K562 (cell line): ENCODE measurements around the gene TMED10. TPM values are rescaled to one million over a fixed set of nuclear protein-coding genes. Genes with fewer than 3 reads are reported as not detected.

ENCODE experiments used
- ATAC-seq: fragments of 200-7000 bp; cut with Tn5 transposase; 3 replicates; pipeline ENCODE4 v1.9.1; 2020; ENCODE audit warnings: moderate library complexity
- BruUV-seq: library from RNA; stranded (reverse); fragments of 400-500 nt; replicated peaks from 2 replicates; lab custom pipeline; 2021; lab: Mats Ljungman, UMichigan
- CTCF ChIA-PET: fragments of 300-600 bp; formaldehyde crosslinking; extraction: SDS; loops from one replicate; lab custom pipeline; 2021; ENCODE audit warnings: low intra/inter-chr PET ratio; lab: Yijun Ruan, JAX
- POLR2A ChIA-PET: fragments of 300-600, 350-650 bp; sonication (Branson Sonifier 250); formaldehyde crosslinking; extraction: SDS; loops from one replicate; lab custom pipeline; 2021; ENCODE audit warnings: antibody characterized with exemption, inconsistent platforms; lab: Yijun Ruan, JAX
- DNase-seq, 4 experiments: peaks; one replicate each; pipeline versions ENCODE4 v3.0.0 to v3.0.0-alpha.2; 2011 to 2018; ENCODE audit warnings: low spot score in 3 of 4, mixed read lengths in 3 of 4; ENCODE audit errors: extremely low read depth in 1 of 4
- FAIRE-seq: peaks from 2 replicates; lab custom pipeline; 2011; peaks lifted over from hg19 to GRCh38; lab: Jason Lieb, UNC
- H2AFZ ChIP-seq: 2 replicates; pipeline ENCODE4 v1.6.0; 2011; ENCODE audit warnings: low read depth, low read length, control low read depth, inconsistent platforms
- H3K27ac ChIP-seq: fragments of 200-600 bp; 3 replicates; pipeline ENCODE4 v1.8.0; 2011; ENCODE audit warnings: low read depth, mild to moderate bottlenecking, control low read depth, inconsistent platforms, low read length, moderate library complexity, mixed read lengths; ENCODE audit errors: extremely low read depth
- H3K27me3 ChIP-seq, 2 experiments: fragments of 300-600 bp in 1 of 2; 2 replicates in 1 of 2; 3 replicates in 1 of 2; pipeline versions ENCODE4 v1.6.0 to v1.8.0; 2011; ENCODE audit warnings: inconsistent platforms in 2 of 2, low read length in 2 of 2, mild to moderate bottlenecking in 1 of 2, mixed read lengths in 1 of 2, moderate library complexity in 1 of 2; ENCODE audit not compliant: control insufficient read depth in 2 of 2, insufficient read depth in 2 of 2
- H3K36me3 ChIP-seq: fragments of 300-600 bp; 3 replicates; pipeline ENCODE4 v1.8.0; 2011; ENCODE audit warnings: mild to moderate bottlenecking, low read length, inconsistent platforms; ENCODE audit not compliant: control insufficient read depth, insufficient read depth
- H3K4me1 ChIP-seq, 2 experiments: fragments of 200-600 bp in 1 of 2; replicated peaks in 1 of 2; 2 replicates in 1 of 2; 3 replicates in 1 of 2; pipeline versions ENCODE4 v1.5.1 to v1.8.0; 2011; ENCODE audit warnings: inconsistent platforms in 2 of 2, low read length in 2 of 2, mild to moderate bottlenecking in 1 of 2, mixed read lengths in 1 of 2, moderate library complexity in 1 of 2; ENCODE audit not compliant: control insufficient read depth in 2 of 2, insufficient read depth in 2 of 2
- H3K4me2 ChIP-seq: 2 replicates; pipeline ENCODE4 v1.6.1; 2011; ENCODE audit warnings: low read length, control low read depth, inconsistent platforms, mixed read lengths; ENCODE audit not compliant: insufficient read depth
- H3K4me3 ChIP-seq: fragments of 200-600 bp; sonication (generic), shearing (Covaris generic); 2 replicates; pipeline ENCODE4 v1.5.1; 2016; ENCODE audit warnings: control low read depth, inconsistent platforms
- H3K79me2 ChIP-seq: fragments of 200-600 bp; 3 replicates; pipeline ENCODE4 v1.8.0; 2011; ENCODE audit warnings: low read length, inconsistent platforms; ENCODE audit not compliant: control insufficient read depth, insufficient read depth
- H3K9ac ChIP-seq, 2 experiments: 2 replicates each; pipeline versions ENCODE4 v1.6.0 to v1.6.1; 2011; ENCODE audit warnings: low read depth in 2 of 2, low read length in 2 of 2, control low read depth in 1 of 2, inconsistent platforms in 1 of 2, mild to moderate bottlenecking in 1 of 2, mixed read lengths in 1 of 2; ENCODE audit not compliant: insufficient read depth in 1 of 2
- H3K9me1 ChIP-seq: one replicate; pipeline ENCODE4 v1.6.0; 2011; ENCODE audit warnings: inconsistent platforms, mild to moderate bottlenecking, low read length, moderate library complexity; ENCODE audit not compliant: control insufficient read depth, insufficient read depth
- H3K9me3 ChIP-seq: replicated peaks from 2 replicates; pipeline ENCODE4 v1.5.1; 2011; ENCODE audit warnings: low read depth, low read length, inconsistent platforms; ENCODE audit not compliant: control insufficient read depth, insufficient read depth
- H4K20me1 ChIP-seq: replicated peaks from 2 replicates; pipeline ENCODE4 v1.6.1; 2011; ENCODE audit warnings: low read length, inconsistent platforms, mixed read lengths; ENCODE audit not compliant: control insufficient read depth, insufficient read depth
- CHD1 ChIP-seq: fragments of 200-600 bp; sonication (generic); IDR thresholded peaks from one replicate; pipeline ENCODE4 v1.6.1; 2012; ENCODE audit warnings: mild to moderate bottlenecking, moderate library complexity, low read length, inconsistent platforms
- CHD2 ChIP-seq: IDR thresholded peaks from 2 replicates; pipeline ENCODE4 v1.6.1; 2011; ENCODE audit warnings: low read depth, low read length
- DACH1 ChIP-seq: fragments of 450-650 bp; IDR thresholded peaks from 2 replicates; pipeline ENCODE4 v1.6.1; 2018; ENCODE audit not compliant: partially characterized antibody
- ELF2 ChIP-seq: fragments of 250-450 bp; sonication (Bioruptor Pico); IDR thresholded peaks from 2 replicates; pipeline ENCODE4 v1.5.0; 2021; ENCODE audit warnings: mild to moderate bottlenecking
- MAFK ChIP-seq: IDR thresholded peaks from 2 replicates; pipeline ENCODE4 v1.6.1; 2011; ENCODE audit warnings: low read length, improper control_type of control experiment
- ZNF133 ChIP-seq: fragments of 250-450 bp; sonication (Bioruptor Pico); IDR thresholded peaks from 2 replicates; pipeline ENCODE4 v1.4.0; 2020; ENCODE audit warnings: mild to moderate bottlenecking
- ZNF23 ChIP-seq: fragments of 250-450 bp; sonication (Bioruptor Pico); IDR thresholded peaks from 2 replicates; pipeline ENCODE4 v1.4.0; 2020; ENCODE audit warnings: mild to moderate bottlenecking
- ZZZ3 ChIP-seq: fragments of 450-650 bp; IDR thresholded peaks from 2 replicates; pipeline ENCODE4 v1.6.1; 2016; ENCODE audit warnings: antibody characterized with exemption, mild to moderate bottlenecking, moderate library complexity
- WGBS: fragments of 100-300 bp; shearing (Covaris generic); methylation state at CpG from one replicate; pipeline ENCODE4 v1.1.6; 2016; ENCODE audit warnings: low coverage, mixed read lengths; ENCODE audit not compliant: insufficient coverage; ENCODE audit errors: missing lambda C conversion rate; 5-methylcytosine and 5-hydroxymethylcytosine counted together
- in situ Hi-C: fragments of 300-500 bp; cut with MboI; formaldehyde crosslinking; loops from 4 replicates; pipeline ENCODE4 v1.15.0; 2018; ENCODE audit warnings: inconsistent platforms, mixed read lengths
- intact Hi-C: fragments of 100-400 bp; cut with micrococcal nuclease; formaldehyde crosslinking; loops from 2 replicates; pipeline ENCODE4 v1.14.2; 2022
- polyA plus RNA-seq, 8 experiments: library from polyadenylated mRNA; depleted of rRNA in 4 of 8; stranded (reverse) in 5 of 8; unstranded in 3 of 8; fragments of >200 nt; fragmentation: Nextera tagmentation in 2 of 8; fragmentation: Illumina TruSeq in 1 of 8; extraction: Ambion mirVana in 2 of 8; extraction: Trizol in 1 of 8; gene quantifications; 2 replicates each; pipeline versions ENCODE4 v1.2.1 to v1.2.3, GENCODE V29; 2011 to 2014; ENCODE audit warnings: inconsistent platforms in 1 of 8, missing spikeins in 1 of 8
- total RNA-seq, 7 experiments: library from RNA; depleted of rRNA in 6 of 7; stranded (reverse); fragments of >200 nt in 6 of 7; fragmentation: Illumina TruSeq in 2 of 7; extraction: Trizol in 2 of 7; gene quantifications; 2 replicates each; pipeline versions ENCODE4 v1.2.1 to v1.2.3, GENCODE V29; 2011 to 2021; ENCODE audit warnings: low replicate concordance in 1 of 7
- TF ChIP-seq, protein P1 (sequence below), 3 experiments: fragments of 200-800 bp in 1 of 3; fragments of 250-450 bp in 1 of 3; fragments of 450-650 bp in 1 of 3; sonication (Bioruptor Pico) in 1 of 3; sonication (Bioruptor generic) in 1 of 3; formaldehyde crosslinking in 1 of 3; IDR thresholded peaks; 2 replicates each; pipeline versions ENCODE4 v1.6.1 to v1.8.0; 2016 to 2022; ENCODE audit warnings: mild to moderate bottlenecking in 2 of 3, missing genetic modification characterization in 2 of 3, missing compliant biosample characterization in 1 of 3, moderate library complexity in 1 of 3
- TF ChIP-seq, protein P2 (sequence below): fragments of 150-350 bp; conservative IDR thresholded peaks from 2 replicates; pipeline ENCODE4 v1.6.1; 2014; ENCODE audit warnings: low read length

Gene TMED10
- total and polyA plus RNA-seq, 9 of the 15 experiments (the other 6 are each of a cell fraction or from before 2014, with no cell fraction given): 62.2 to 233 (median 124) TPM

DNA sequence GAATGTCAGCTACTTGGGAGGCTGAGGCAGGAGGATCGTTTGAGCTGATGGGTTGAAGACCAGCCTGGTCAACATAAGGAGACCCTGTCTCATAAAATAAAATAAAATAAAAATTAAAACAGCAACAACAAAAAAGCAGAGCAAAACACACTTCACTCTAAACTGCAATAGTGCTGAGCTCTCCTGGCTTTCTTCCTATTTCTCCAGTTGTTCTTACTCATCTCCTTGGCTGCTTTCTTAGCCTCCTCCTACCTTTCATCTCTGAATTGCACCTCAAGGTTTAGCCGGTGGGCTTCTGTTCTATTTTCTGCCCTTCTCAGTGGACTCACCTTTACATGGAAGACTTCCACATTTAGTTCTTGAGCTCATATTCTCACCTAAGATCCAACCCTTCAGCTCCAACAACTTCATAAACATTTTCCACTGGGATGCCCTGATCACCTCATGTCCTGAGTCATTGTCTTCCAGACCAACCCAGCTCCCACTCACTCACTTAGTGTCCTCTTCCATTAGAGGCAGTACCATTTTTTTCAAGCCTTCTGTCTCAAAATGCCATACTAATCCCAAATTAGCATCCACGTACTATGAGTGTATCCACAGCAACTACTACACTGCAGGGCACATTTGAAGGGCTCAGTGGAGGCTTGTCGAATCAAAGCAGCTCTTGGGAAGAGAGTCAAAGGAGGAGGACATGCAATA is 41.2 kb upstream of the TMED10 start (continued):
- TF ChIP-seq, protein P1, sequence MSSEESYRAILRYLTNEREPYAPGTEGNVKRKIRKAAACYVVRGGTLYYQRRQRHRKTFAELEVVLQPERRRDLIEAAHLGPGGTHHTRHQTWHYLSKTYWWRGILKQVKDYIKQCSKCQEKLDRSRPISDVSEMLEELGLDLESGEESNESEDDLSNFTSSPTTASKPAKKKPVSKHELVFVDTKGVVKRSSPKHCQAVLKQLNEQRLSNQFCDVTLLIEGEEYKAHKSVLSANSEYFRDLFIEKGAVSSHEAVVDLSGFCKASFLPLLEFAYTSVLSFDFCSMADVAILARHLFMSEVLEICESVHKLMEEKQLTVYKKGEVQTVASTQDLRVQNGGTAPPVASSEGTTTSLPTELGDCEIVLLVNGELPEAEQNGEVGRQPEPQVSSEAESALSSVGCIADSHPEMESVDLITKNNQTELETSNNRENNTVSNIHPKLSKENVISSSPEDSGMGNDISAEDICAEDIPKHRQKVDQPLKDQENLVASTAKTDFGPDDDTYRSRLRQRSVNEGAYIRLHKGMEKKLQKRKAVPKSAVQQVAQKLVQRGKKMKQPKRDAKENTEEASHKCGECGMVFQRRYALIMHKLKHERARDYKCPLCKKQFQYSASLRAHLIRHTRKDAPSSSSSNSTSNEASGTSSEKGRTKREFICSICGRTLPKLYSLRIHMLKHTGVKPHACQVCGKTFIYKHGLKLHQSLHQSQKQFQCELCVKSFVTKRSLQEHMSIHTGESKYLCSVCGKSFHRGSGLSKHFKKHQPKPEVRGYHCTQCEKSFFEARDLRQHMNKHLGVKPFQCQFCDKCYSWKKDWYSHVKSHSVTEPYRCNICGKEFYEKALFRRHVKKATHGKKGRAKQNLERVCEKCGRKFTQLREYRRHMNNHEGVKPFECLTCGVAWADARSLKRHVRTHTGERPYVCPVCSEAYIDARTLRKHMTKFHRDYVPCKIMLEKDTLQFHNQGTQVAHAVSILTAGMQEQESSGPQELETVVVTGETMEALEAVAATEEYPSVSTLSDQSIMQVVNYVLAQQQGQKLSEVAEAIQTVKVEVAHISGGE (CRISPR knock-in tag; IDR thresholded peaks at IDR 0.05): no peak
- TF ChIP-seq CHD1: no peak
- no peak for TF ChIP-seq CHD2

DNA sequence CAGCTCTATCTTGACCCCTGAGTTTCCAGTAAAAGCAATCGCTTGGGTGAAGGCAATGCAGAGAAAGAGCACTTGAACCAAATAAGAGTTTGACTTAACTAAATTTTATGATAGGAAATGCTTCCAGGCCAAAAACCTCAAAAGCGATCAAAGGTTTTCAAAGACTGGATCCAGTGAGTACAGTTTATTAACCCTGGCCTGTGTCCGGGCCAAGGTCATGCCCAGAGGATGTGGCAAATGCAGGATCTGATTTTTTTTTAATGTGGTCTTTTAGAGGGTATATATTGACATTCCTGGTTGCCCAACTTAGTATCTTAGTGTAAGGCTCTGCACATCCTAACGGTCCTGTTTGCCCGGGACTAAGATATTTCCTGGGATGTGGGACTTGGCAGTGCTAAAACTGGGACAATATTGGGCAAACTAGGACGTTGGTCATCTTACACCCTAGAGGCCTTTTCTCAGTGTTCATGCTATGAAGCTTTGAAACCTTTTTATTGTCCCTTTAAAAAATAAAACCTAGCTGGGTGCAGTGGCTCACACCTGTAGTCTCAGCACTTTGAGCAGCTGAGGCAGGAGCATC is 40.1 kb upstream of the TMED10 start:
- Histone ChIP-seq H3K9me3 (no peaks in the 10 kb centered on the region), H3K9me1 (no peaks in the 10 kb centered on the region), H3K27ac (no peak overlapping the region), H3K36me3 (no peaks in the 10 kb centered on the region), H3K4me3 (no peak overlapping the region), H3K4me1 (no peaks in the 10 kb centered on the region), H3K4me2 (no peak overlapping the region), H4K20me1 (no peaks in the 10 kb centered on the region), H3K79me2 (no peaks in the 10 kb centered on the region), H3K27me3 (no peaks in the 10 kb centered on the region), H2AFZ (no peak overlapping the region), H3K9ac (no peak overlapping the region)
- FAIRE-seq: no peak
- ChIA-PET POLR2A (interaction anchor here (1.4 to 1.6 kb wide), 2 partner anchors 13 to 67 kb away, joined by 3 read pairs; no protein-coding TSS in a partner anchor), CTCF (no interaction called here)
- no TSS peak for BruUV-seq
- 45% methylated on average over 6 of the region's 6 CpGs for WGBS
- in situ Hi-C loops: no loop called here
- ATAC-seq: no peak
- intact Hi-C loops: no loop called here
- no peak for DNase-seq
- no peak for TF ChIP-seq DACH1
- TF ChIP-seq, protein P2, sequence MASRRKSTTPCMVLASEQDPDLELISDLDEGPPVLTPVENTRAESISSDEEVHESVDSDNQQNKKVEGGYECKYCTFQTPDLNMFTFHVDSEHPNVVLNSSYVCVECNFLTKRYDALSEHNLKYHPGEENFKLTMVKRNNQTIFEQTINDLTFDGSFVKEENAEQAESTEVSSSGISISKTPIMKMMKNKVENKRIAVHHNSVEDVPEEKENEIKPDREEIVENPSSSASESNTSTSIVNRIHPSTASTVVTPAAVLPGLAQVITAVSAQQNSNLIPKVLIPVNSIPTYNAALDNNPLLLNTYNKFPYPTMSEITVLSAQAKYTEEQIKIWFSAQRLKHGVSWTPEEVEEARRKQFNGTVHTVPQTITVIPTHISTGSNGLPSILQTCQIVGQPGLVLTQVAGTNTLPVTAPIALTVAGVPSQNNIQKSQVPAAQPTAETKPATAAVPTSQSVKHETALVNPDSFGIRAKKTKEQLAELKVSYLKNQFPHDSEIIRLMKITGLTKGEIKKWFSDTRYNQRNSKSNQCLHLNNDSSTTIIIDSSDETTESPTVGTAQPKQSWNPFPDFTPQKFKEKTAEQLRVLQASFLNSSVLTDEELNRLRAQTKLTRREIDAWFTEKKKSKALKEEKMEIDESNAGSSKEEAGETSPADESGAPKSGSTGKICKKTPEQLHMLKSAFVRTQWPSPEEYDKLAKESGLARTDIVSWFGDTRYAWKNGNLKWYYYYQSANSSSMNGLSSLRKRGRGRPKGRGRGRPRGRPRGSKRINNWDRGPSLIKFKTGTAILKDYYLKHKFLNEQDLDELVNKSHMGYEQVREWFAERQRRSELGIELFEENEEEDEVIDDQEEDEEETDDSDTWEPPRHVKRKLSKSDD: no peak
- TF ChIP-seq ZNF23 (CRISPR knock-in tag): no peak
- TF ChIP-seq ELF2 (CRISPR knock-in tag): no peak
- no peak for TF ChIP-seq ZZZ3
- TF ChIP-seq ZNF133 (CRISPR knock-in tag): no peak
- no peak for TF ChIP-seq MAFK
